HepG2 (cell line): ENCODE measurements around the gene GOLGA3. TPM values are rescaled to one million over a fixed set of nuclear protein-coding genes. Genes with fewer than 3 reads are reported as not detected.

Source experiments
- ATAC-seq: fragments of 200-7000 bp; cut with Tn5 transposase; 3 replicates; pipeline ENCODE4 v1.9.1; 2020; ENCODE audit warnings: mild to moderate bottlenecking, moderate library complexity
- BruUV-seq: library from RNA; stranded (reverse); fragments of 400-500 nt; replicated peaks from 2 replicates; lab custom pipeline; 2021; lab: Mats Ljungman, UMichigan
- CTCF ChIA-PET: fragments of 300-600 bp; formaldehyde crosslinking; extraction: SDS; loops from one replicate; lab custom pipeline; 2021; ENCODE audit warnings: low total read pairs, inconsistent platforms, low intra/inter-chr PET ratio; lab: Yijun Ruan, JAX
- POLR2A ChIA-PET: fragments of 350-600 bp; sonication (Branson Sonifier 250); formaldehyde crosslinking; loops from one replicate; lab custom pipeline; 2020; ENCODE audit warnings: antibody characterized with exemption, inconsistent platforms; lab: Yijun Ruan, JAX
- DNase-seq: peaks from one replicate; pipeline ENCODE4 v3.0.0-alpha.2; 2015; ENCODE audit warnings: low spot score
- FAIRE-seq: peaks from 3 replicates; lab custom pipeline; 2011; peaks lifted over from hg19 to GRCh38; lab: Jason Lieb, UNC
- H2AFZ ChIP-seq: one replicate; pipeline ENCODE4 v1.6.1; 2011; ENCODE audit warnings: low read length, inconsistent platforms
- H3K27ac ChIP-seq: fragments of 300-600 bp; 3 replicates; pipeline ENCODE4 v1.8.0; 2011; ENCODE audit warnings: mixed run types, mild to moderate bottlenecking, mixed read lengths, low read length, inconsistent platforms; ENCODE audit not compliant: insufficient read depth; ENCODE audit errors: extremely low read length
- H3K27me3 ChIP-seq, 2 experiments: fragments of 200-600 bp in 1 of 2; 2 replicates in 1 of 2; 3 replicates in 1 of 2; pipeline versions ENCODE4 v1.6.0 to v1.8.0; 2011; ENCODE audit warnings: low read length in 2 of 2, mild to moderate bottlenecking in 2 of 2, moderate library complexity in 2 of 2, inconsistent platforms in 1 of 2; ENCODE audit not compliant: insufficient read depth in 2 of 2, control insufficient read depth in 1 of 2
- H3K36me3 ChIP-seq, 2 experiments: fragments of 200-600 bp in 1 of 2; replicated peaks in 1 of 2; 2 replicates in 1 of 2; 3 replicates in 1 of 2; pipeline versions ENCODE4 v1.5.1 to v1.8.0; 2011; ENCODE audit warnings: low read length in 2 of 2, inconsistent platforms in 1 of 2; ENCODE audit not compliant: insufficient read depth in 2 of 2, control insufficient read depth in 1 of 2
- H3K4me1 ChIP-seq: 2 replicates; pipeline ENCODE4 v1.5.1; 2012; ENCODE audit warnings: low read length, inconsistent platforms; ENCODE audit not compliant: insufficient read depth
- H3K4me2 ChIP-seq: 2 replicates; pipeline ENCODE4 v1.6.0; 2011; ENCODE audit warnings: low read depth, low read length, inconsistent platforms
- H3K4me3 ChIP-seq, 3 experiments: fragments of 200-600 bp in 1 of 3; sonication (generic), shearing (Covaris generic) in 1 of 3; replicated peaks in 1 of 3; 2 replicates each; pipeline ENCODE4 v1.5.1; 2011 to 2016; ENCODE audit warnings: low read length in 3 of 3, inconsistent platforms in 2 of 3, low read depth in 2 of 3, mild to moderate bottlenecking in 2 of 3, control low read depth in 1 of 3, mixed read lengths in 1 of 3; ENCODE audit not compliant: insufficient read depth in 1 of 3
- H3K79me2 ChIP-seq: one replicate; pipeline ENCODE4 v1.6.1; 2011; ENCODE audit warnings: low read length, inconsistent platforms; ENCODE audit not compliant: insufficient read depth
- H3K9ac ChIP-seq: 2 replicates; pipeline ENCODE4 v1.6.0; 2011; ENCODE audit warnings: mild to moderate bottlenecking, low read depth, low read length, inconsistent platforms; ENCODE audit not compliant: insufficient read depth
- H3K9me3 ChIP-seq: 2 replicates; pipeline ENCODE4 v1.5.1; 2012; ENCODE audit warnings: mild to moderate bottlenecking, low read length
- H4K20me1 ChIP-seq: 2 replicates; pipeline ENCODE4 v1.6.0; 2011; ENCODE audit warnings: inconsistent platforms, mild to moderate bottlenecking, low read length, moderate library complexity; ENCODE audit not compliant: insufficient read depth
- HBP1 ChIP-seq: IDR thresholded peaks from 2 replicates; pipeline ENCODE4 v1.6.1; 2016; ENCODE audit warnings: low read depth, control low read depth
- HDAC6 ChIP-seq: fragments of 200-600 bp; sonication (generic); IDR thresholded peaks from 2 replicates; pipeline ENCODE4 v1.7.0; 2017; ENCODE audit warnings: mild to moderate bottlenecking, antibody characterized with exemption, low read length, low read depth
- SIN3A ChIP-seq: IDR thresholded peaks from 2 replicates; pipeline ENCODE4 v1.6.1; 2011; ENCODE audit warnings: low read depth, mild to moderate bottlenecking, control low read depth, low read length, borderline replicate concordance
- WGBS: methylation state at CpG from one replicate; pipeline ENCODE4 v1.1.6; 2017; ENCODE audit warnings: low lambda C conversion rate; 5-methylcytosine and 5-hydroxymethylcytosine counted together
- in situ Hi-C: cut with HindIII; loops from 2 replicates; pipeline ENCODE4 v1.10.0; 2017; ENCODE audit warnings: low pct_unique_long_range_greater_than_20kb; ENCODE audit not compliant: extremely low pct_ligation_motif_present
- intact Hi-C: fragments of 100-400 bp; cut with micrococcal nuclease; formaldehyde crosslinking; loops from one replicate; pipeline ENCODE4 v1.10.0; 2022; ENCODE audit not compliant: unreplicated experiment
- polyA plus RNA-seq, 8 experiments: library from polyadenylated mRNA; depleted of rRNA in 3 of 8; stranded (reverse) in 7 of 8; unstranded in 1 of 8; fragments of >200 nt; fragmentation: Illumina TruSeq in 4 of 8; extraction: Trizol in 4 of 8; gene quantifications; 2 replicates each; pipeline versions ENCODE4 v1.2.1 to v1.2.3, GENCODE V29; 2011 to 2016; ENCODE audit warnings: low read depth in 4 of 8, missing spikeins in 1 of 8, mixed read lengths in 1 of 8; ENCODE audit not compliant: insufficient read depth in 1 of 8
- total RNA-seq, 5 experiments: library from RNA; depleted of rRNA; stranded (reverse); fragments of >200 nt; fragmentation: Illumina TruSeq; extraction: Trizol; gene quantifications; 2 replicates each; pipeline ENCODE4 v1.2.3, GENCODE V29; 2016; ENCODE audit warnings: low read depth in 1 of 5
- TF ChIP-seq, protein P1 (sequence below): sonication (generic); formaldehyde crosslinking; IDR thresholded peaks from 2 replicates; pipeline ENCODE4 v1.4.0; 2020; ENCODE audit warnings: mild to moderate bottlenecking, missing genetic modification reagents

The GOLGA3 gene
- total and polyA plus RNA-seq, 2 of the 13 experiments (the other 11 are each of a cell fraction or from before 2014, with no cell fraction given): 22.0 to 43.0 TPM

GRCh38 chr12:132746613-132747012 lies 82.1 kb downstream of the GOLGA3 start (continued):
- TF ChIP-seq HBP1 (CRISPR knock-in tag) (no peak), HDAC6 (no peak), SIN3A (no peak)
- TF ChIP-seq, all 625 proteins: peak for 0

GRCh38 chr12:132743831-132744230 lies 84.8 kb downstream of the GOLGA3 start:
- no peak overlapping the region for H3K27ac ChIP-seq
- POLR2A ChIA-PET: no interaction called here
- TF ChIP-seq, protein P1, sequence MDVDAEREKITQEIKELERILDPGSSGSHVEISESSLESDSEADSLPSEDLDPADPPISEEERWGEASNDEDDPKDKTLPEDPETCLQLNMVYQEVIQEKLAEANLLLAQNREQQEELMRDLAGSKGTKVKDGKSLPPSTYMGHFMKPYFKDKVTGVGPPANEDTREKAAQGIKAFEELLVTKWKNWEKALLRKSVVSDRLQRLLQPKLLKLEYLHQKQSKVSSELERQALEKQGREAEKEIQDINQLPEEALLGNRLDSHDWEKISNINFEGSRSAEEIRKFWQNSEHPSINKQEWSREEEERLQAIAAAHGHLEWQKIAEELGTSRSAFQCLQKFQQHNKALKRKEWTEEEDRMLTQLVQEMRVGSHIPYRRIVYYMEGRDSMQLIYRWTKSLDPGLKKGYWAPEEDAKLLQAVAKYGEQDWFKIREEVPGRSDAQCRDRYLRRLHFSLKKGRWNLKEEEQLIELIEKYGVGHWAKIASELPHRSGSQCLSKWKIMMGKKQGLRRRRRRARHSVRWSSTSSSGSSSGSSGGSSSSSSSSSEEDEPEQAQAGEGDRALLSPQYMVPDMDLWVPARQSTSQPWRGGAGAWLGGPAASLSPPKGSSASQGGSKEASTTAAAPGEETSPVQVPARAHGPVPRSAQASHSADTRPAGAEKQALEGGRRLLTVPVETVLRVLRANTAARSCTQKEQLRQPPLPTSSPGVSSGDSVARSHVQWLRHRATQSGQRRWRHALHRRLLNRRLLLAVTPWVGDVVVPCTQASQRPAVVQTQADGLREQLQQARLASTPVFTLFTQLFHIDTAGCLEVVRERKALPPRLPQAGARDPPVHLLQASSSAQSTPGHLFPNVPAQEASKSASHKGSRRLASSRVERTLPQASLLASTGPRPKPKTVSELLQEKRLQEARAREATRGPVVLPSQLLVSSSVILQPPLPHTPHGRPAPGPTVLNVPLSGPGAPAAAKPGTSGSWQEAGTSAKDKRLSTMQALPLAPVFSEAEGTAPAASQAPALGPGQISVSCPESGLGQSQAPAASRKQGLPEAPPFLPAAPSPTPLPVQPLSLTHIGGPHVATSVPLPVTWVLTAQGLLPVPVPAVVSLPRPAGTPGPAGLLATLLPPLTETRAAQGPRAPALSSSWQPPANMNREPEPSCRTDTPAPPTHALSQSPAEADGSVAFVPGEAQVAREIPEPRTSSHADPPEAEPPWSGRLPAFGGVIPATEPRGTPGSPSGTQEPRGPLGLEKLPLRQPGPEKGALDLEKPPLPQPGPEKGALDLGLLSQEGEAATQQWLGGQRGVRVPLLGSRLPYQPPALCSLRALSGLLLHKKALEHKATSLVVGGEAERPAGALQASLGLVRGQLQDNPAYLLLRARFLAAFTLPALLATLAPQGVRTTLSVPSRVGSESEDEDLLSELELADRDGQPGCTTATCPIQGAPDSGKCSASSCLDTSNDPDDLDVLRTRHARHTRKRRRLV (CRISPR knock-in tag): no peak
- TF ChIP-seq, all 625 proteins: peak for 0
- Histone ChIP-seq H3K9me3 (no peaks in the 10 kb centered on the region), H4K20me1 (no peaks in the 10 kb centered on the region), H3K9ac (no peak overlapping the region), H3K4me2 (no peak overlapping the region), H3K27me3 (no peaks in the 10 kb centered on the region), H3K79me2 (peaks cover 13% of the 10 kb centered on the region), H3K4me1 (no peaks in the 10 kb centered on the region), H2AFZ (no peak overlapping the region), H3K36me3 (peaks cover 49 to 85% of the 10 kb centered on the region in 2 experiments), H3K4me3 (no peak overlapping the region)
- intact Hi-C loops: no loop called here
- FAIRE-seq (no peak), ATAC-seq (no peak), DNase-seq (no peak)
- CTCF ChIA-PET: no interaction called here
- BruUV-seq: no TSS peak
- 93% methylated on average over 13 of the region's 13 CpGs for WGBS
- in situ Hi-C loops: no loop called here
